ENCODE measurements around the gene IGBP1. TPM values are rescaled to one million over a fixed set of nuclear protein-coding genes. Genes with fewer than 3 reads are reported as not detected.

IGBP1 gene
- total RNA-seq, 2 donors from 2014 or later: 26.2 to 30.5 TPM

DNA sequence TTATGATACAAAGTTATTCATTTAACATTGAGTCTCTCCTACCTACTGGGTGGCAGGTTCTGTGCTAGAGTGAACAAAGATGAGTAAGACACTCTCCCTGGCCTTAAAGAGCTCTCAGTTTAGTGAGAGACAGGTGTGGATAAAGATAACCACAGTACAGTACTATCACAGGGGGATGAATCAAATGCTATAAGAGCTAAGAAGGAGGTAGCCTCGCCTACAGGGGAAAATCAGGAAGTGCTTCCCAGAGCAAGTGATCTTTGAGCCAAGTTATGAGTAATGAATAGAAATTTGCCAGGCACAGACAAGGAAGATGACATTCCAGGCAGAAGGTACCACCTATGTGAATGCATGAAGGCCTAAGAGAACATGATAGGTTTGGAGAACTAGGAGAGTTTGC, 3.4 kb upstream of the IGBP1 start:
- ATAC-seq (no peak), DNase-seq (ENCODE audit: low spot score) (no peak)
- Mint-ChIP-seq H3K36me3 (no peaks in the 10 kb centered on the region), H3K27me3 (peaks cover 0 to 12% of the 10 kb centered on the region in 2 donors), H3K4me1 (ENCODE audit: low read depth in 2 of 2) (peaks cover 4 to 6% of the 10 kb centered on the region in 2 donors), H3K27ac (no peak overlapping the region), H3K4me3 (no peak overlapping the region), H3K9me3 (no peaks in the 10 kb centered on the region)

DNA sequence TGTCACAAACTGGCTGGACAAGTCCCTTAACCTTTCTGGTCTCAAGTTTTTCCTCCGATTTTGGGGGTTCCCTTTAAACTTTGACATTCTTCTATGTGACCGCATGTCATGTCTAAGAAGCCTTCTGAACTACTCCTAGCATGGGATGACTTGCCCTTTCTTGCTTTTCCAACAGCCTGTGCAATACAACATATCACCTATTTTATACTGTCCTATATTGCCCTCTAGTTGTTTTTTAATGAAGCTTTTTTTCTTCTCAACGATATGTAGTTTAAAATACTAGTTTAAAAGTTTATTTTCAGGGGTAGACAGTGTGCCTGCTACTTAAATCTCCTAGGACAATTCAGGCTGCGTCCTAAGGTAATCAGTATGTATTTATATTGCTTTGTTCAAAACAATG, 1.0 kb upstream of the IGBP1 start:
- Mint-ChIP-seq H3K27me3 (peaks cover 0 to 15% of the 10 kb centered on the region in 2 donors), H3K4me3 (peak overlapping the region; percentile 17), H3K9me3 (no peaks in the 10 kb centered on the region), H3K36me3 (peaks cover 12% of the 10 kb centered on the region), H3K27ac (peak overlapping the region in 1 of 2 donors; percentile 79), H3K4me1 (ENCODE audit: low read depth in 2 of 2) (peaks cover 17 to 21% of the 10 kb centered on the region in 2 donors)
- ATAC-seq (no peak), DNase-seq (ENCODE audit: low spot score) (no peak)

DNA sequence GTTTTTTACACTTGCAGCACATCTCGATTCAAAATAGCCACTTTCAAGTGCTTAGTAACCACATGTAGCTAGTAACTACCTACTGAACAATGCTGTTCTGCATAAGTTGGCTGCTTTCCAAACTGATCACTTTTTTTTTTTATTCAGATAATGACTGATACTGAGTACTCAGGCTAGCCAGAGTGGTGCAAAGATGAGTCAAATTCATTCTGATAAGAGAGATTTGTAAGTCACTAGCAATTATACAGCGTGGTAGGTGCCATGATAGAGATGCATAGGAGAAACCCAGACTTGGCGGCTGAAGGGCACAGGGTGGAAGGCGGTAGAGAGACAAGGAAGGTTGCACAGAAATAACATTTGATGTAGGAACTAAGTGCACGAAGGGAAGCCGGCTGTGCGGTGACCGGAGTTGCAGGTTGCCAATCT, 357 bp upstream of the IGBP1 start:
- peak overlapping the region; percentile 79 to 94 for H3K27ac Mint-ChIP-seq

DNA sequence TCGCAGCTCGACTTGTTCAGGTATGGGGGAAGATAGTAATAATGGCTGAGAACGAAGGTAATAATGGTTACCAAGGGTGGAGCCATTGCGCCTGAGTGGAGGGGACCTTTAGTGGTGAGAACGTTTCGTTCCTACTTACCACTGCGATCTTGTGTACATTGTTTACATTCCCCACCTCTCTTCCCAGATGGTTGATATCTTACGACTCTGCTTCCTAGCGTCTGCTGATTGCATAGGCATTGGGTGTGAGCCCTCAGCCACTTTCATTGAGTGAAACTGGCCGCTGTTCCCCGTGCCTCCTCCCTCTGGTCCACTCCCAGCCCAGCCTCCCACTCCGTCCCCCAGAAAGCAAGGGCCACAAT, 850 bp downstream of the IGBP1 start:
- H3K4me1 Mint-ChIP-seq (ENCODE audit: low read depth in 2 of 2): peaks cover 17 to 24% of the 10 kb centered on the region in 2 donors
- peaks cover 14% of the 10 kb centered on the region for H3K36me3 Mint-ChIP-seq
- H3K27me3 Mint-ChIP-seq: peaks cover 0 to 12% of the 10 kb centered on the region in 2 donors
- peak overlapping the region; percentile 79 to 94 for H3K27ac Mint-ChIP-seq
- peak; percentile 5 to 13 for ATAC-seq
- H3K9me3 Mint-ChIP-seq: no peaks in the 10 kb centered on the region
- no peak for DNase-seq (ENCODE audit: low spot score)
- peak overlapping the region; percentile 91 for H3K4me3 Mint-ChIP-seq

More for the DNA sequence above, 357 bp upstream of the IGBP1 start:
- Mint-ChIP-seq H3K4me1 (ENCODE audit: low read depth in 2 of 2) (peaks cover 17 to 24% of the 10 kb centered on the region in 2 donors), H3K4me3 (peak overlapping the region; percentile 91), H3K36me3 (peaks cover 14% of the 10 kb centered on the region), H3K27me3 (peaks cover 0 to 15% of the 10 kb centered on the region in 2 donors), H3K9me3 (no peaks in the 10 kb centered on the region)
- ATAC-seq: peak; percentile 21 to 70
- DNase-seq (ENCODE audit: low spot score): no peak

DNA sequence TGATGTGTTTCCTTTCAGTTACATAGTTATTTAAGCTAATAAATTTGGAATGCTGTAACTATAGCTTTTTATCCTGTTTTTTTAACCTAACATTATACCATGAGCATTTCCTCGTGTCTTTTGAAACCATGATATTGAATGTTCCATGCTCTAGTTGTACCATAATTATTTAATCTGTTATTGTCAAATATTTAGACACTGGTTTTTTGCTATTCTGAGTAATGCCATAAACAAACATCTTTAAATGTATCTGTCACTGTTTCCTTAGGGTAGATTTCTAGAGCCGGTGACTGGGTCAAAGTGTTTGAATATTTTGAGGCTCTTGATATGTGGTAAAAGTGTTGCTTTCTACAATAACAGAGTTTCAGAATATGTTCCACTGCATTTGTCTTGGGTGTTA, 5.4 kb downstream of the IGBP1 start:
- Mint-ChIP-seq H3K36me3 (peaks cover 27% of the 10 kb centered on the region), H3K27me3 (peaks cover 0 to 6% of the 10 kb centered on the region in 2 donors), H3K4me1 (ENCODE audit: low read depth in 2 of 2) (peaks cover 14 to 32% of the 10 kb centered on the region in 2 donors), H3K4me3 (no peak overlapping the region), H3K9me3 (no peaks in the 10 kb centered on the region), H3K27ac (no peak overlapping the region)
- ATAC-seq: no peak
- DNase-seq (ENCODE audit: low spot score): no peak

DNA sequence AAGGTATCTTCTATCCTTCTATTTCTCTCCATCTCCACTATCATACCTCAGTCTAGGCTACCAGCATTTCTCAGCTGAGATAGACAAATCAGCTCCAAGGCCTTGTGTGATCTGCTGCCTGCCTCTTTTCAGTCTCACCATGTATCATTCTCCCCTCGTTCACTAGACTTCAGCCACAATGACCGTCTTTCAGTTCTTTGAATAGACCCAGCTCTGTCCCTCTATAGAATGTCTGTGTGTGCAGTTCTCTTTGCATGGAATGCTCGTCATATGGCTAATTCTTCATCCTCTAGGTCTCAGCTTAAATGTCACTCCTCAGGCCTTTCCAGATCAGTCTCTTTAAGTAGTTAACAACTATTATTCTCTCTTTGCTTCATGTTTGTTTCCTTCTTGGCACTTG, 6.5 kb downstream of the IGBP1 start:
- ATAC-seq (no peak), DNase-seq (ENCODE audit: low spot score) (no peak)
- Mint-ChIP-seq H3K9me3 (no peaks in the 10 kb centered on the region), H3K4me3 (no peak overlapping the region), H3K4me1 (ENCODE audit: low read depth in 2 of 2) (peaks cover 14 to 27% of the 10 kb centered on the region in 2 donors), H3K27me3 (peaks cover 0 to 3% of the 10 kb centered on the region in 2 donors), H3K27ac (no peak overlapping the region), H3K36me3 (peaks cover 27% of the 10 kb centered on the region)

DNA sequence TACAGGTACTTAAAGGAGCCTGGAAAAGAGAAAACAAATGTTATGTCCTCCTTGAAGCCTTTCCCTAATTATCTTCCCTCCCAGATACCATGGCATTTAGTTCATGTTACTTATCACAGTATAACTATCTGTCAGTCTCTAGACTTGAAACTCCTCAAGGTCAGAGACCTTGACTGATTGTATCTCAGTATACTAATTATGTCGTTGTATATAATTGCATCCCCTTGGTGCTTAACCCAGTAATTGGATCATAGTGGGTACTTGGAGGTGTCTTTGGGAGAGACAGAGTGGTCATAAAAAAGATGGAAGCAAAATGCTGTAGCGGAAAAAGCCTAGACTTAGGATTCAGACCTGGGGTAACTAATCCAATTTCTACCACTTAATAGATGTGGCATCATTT, 8.1 kb downstream of the IGBP1 start:
- H3K4me3 Mint-ChIP-seq: no peak overlapping the region
- ATAC-seq (no peak), DNase-seq (ENCODE audit: low spot score) (no peak)
- no peak overlapping the region for H3K27ac Mint-ChIP-seq
- H3K27me3 Mint-ChIP-seq: peaks cover 0 to 2% of the 10 kb centered on the region in 2 donors
- no peaks in the 10 kb centered on the region for H3K9me3 Mint-ChIP-seq
- H3K36me3 Mint-ChIP-seq: peaks cover 26% of the 10 kb centered on the region
- peaks cover 4 to 16% of the 10 kb centered on the region in 2 donors for H3K4me1 Mint-ChIP-seq (ENCODE audit: low read depth in 2 of 2)

DNA sequence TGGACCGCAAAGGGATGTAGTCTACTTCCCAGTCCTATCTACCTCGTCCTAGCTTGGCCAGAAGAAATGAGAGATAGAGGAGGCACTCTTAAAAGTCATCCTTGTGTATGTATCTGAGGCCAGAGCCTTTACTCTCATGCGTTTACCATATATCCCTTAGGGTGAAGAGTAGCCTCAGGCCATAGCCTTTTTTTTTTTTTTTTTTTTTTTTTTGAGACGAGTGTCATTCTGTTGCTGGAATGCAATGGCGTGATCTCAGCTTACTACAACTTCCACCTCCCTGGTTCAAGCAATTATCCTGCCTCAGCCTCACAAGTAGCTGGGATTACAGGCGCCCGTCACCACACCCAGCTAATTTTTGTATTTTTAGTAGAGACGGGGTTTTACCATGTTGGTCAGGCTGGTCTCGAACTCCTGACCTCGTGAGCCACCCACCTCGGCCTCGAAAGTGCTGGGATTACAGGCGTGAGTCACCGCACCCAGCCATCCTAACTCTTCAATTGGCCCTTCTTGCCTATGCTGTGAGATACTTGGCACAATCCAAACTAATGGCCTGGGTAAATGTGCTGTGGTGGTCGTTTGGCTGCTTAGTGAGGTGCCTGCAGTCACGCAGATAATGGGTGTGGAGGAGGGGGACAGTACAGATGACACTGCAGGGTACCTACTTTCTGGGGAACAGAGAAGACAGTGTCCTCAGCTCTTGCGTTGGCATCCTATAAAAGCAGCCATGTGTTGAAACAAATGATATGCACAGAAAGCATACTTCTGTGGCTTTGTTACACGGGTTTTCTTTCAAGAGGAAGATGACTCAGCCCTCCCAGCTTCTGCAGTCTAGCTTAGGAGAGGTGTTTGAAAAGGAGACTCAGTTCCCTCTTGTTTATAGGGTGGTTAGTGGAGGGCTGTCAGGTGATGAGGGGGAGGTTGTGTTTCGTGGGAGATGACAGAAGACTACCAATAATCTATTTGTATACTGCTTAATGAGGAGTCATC, 33.6 kb downstream of the IGBP1 start:
- no peak overlapping the region for H3K27ac Mint-ChIP-seq
- H3K27me3 Mint-ChIP-seq: peaks cover 0 to 4% of the 10 kb centered on the region in 2 donors
- H3K36me3 Mint-ChIP-seq: no peaks in the 10 kb centered on the region
- H3K4me1 Mint-ChIP-seq (ENCODE audit: low read depth in 2 of 2): no peaks in the 10 kb centered on the region
- H3K4me3 Mint-ChIP-seq: no peak overlapping the region
- ATAC-seq: no peak
- DNase-seq (ENCODE audit: low spot score): no peak
- no peaks in the 10 kb centered on the region for H3K9me3 Mint-ChIP-seq

DNA sequence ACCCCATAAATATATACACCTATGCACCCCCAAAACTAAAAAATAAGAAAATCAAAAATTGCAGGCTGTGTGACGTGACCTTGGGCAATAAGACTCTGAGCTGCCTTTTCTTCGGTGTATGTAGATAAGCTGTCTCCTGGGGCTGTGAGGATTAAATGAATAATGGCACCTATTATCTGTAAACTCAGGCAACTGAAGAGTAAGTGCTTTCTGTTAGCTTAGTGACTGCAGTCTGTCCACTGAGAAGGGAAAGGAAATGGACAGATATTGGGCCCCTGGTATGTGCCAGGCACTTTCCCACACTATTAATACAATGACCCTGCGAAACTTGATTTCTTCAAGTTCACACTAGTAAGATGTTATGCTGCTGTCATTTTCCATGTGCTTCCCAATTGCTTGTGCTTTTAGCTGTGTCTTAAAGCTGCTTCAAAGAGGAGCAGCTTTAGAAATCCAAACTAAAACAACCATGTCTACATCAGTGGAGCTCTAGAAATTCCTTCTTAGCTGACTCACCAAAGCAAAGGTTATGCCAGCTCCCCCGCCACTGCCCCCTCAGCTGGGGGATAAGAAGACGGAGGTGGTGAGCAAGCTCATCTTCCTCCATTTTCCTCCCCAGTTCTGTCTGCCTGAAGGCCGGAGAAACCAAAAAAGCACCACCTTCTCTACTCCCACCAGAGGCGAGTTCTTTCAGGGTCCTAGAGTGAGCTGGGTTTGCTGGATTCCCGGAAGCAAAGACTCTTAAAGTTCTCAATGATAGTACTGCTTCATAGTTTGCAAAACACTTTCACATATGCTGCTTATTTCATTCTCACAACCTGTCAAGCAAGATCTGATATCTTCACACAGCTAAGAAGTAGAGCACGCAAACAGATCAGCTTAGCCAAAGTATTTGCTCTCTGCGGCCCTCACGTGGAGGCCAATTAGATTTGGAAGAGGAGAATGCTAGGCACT, 35.3 kb downstream of the IGBP1 start:
- no peak overlapping the region for H3K4me3 Mint-ChIP-seq
- no peak for ATAC-seq
- no peaks in the 10 kb centered on the region for H3K9me3 Mint-ChIP-seq
- DNase-seq (ENCODE audit: low spot score): no peak
- peaks cover 0 to 4% of the 10 kb centered on the region in 2 donors for H3K27me3 Mint-ChIP-seq
- no peak overlapping the region for H3K27ac Mint-ChIP-seq
- H3K4me1 Mint-ChIP-seq (ENCODE audit: low read depth in 2 of 2): no peaks in the 10 kb centered on the region
- no peaks in the 10 kb centered on the region for H3K36me3 Mint-ChIP-seq

DNA sequence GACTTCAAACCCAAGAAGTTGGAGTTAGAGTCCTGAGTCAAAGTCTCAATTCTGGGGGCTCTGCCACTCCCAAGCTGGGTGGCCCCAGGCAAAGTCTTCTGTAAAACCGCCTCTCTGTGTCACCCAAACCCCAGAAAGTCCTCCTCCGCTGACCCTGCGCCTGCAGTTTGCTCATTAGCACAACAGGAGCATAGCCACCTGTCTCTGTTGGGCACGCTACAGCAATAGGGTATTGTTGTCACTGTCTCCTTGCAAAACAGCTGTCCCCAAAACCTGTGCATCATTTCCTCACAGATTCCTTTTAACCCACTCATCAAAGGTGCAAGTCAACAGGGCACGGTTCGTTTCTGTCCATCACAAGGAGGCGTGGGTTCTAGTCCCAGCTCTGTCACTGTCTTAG, 36.0 kb downstream of the IGBP1 start:
- DNase-seq (ENCODE audit: low spot score) (no peak), ATAC-seq (no peak)
- Mint-ChIP-seq H3K9me3 (no peaks in the 10 kb centered on the region), H3K27me3 (peaks cover 0 to 6% of the 10 kb centered on the region in 2 donors), H3K4me1 (ENCODE audit: low read depth in 2 of 2) (no peaks in the 10 kb centered on the region), H3K4me3 (no peak overlapping the region), H3K27ac (no peak overlapping the region), H3K36me3 (no peaks in the 10 kb centered on the region)

DNA sequence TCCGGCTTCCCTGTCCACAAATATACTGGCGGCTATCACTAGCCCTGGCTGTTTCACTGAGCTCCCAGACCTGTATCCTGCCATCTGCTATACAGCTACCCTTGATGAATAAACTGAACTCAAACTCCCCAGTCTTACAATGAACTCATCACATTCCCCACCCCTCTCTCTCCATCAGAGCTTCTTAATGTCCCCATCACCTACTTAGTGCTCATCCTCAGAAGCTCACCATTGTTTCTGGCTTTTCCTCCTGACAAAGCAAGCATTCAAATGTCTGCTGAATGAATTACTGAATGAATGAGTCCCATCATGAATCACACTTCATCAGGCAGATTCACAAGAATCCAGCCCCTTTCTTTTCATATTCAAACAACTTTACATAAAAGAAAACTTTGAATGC, 38.4 kb downstream of the IGBP1 start:
- DNase-seq (ENCODE audit: low spot score) (no peak), ATAC-seq (no peak)
- H3K27me3 Mint-ChIP-seq: peaks cover 0 to 10% of the 10 kb centered on the region in 2 donors
- no peaks in the 10 kb centered on the region for H3K9me3 Mint-ChIP-seq
- H3K4me3 Mint-ChIP-seq: no peak overlapping the region
- H3K27ac Mint-ChIP-seq: no peak overlapping the region
- no peaks in the 10 kb centered on the region for H3K4me1 Mint-ChIP-seq (ENCODE audit: low read depth in 2 of 2)
- no peaks in the 10 kb centered on the region for H3K36me3 Mint-ChIP-seq

DNA sequence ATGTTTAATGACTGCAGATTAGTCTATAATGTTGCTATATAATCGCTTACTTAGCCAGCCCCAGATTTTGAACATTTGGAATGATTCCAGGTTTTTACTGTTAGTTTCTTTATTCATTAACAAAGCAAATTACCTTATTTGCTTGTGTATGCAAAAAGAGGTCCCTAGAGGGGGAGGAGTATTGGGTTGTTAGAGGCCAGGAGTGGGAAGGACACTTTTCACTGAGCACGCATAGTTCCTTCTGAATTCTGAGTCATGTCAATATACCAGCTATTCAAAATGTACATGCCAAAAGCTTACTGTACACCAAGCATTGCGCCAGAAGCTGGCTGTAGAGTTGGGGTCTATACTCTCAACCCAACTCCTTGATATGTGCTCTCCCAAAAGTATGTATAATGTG, 39.0 kb downstream of the IGBP1 start:
- ATAC-seq (no peak), DNase-seq (ENCODE audit: low spot score) (no peak)
- no peak overlapping the region for H3K4me3 Mint-ChIP-seq
- peaks cover 5 to 6% of the 10 kb centered on the region in 2 donors for H3K4me1 Mint-ChIP-seq (ENCODE audit: low read depth in 2 of 2)
- no peak overlapping the region for H3K27ac Mint-ChIP-seq
- no peaks in the 10 kb centered on the region for H3K9me3 Mint-ChIP-seq
- no peaks in the 10 kb centered on the region for H3K36me3 Mint-ChIP-seq
- peaks cover 0 to 10% of the 10 kb centered on the region in 2 donors for H3K27me3 Mint-ChIP-seq

DNA sequence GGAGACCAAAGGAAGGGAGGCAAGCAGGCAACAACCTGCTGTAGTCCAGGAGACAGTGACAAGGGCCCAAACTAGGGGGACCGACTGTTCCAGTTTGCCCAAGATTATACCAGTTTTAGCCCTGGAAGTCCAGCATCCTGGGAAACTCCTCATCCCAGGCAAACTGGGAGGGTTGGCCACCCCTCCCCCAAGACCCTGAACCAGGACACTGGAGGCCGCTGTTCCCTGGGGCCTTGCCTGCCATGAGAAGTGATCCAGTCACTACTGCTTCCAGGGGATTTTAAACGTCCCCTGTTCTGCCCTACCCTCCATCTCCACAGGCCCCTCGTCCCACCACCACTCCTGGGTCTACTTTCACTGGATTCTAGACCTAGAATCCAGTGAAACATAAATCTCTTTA, 39.7 kb downstream of the IGBP1 start:
- Mint-ChIP-seq H3K9me3 (no peaks in the 10 kb centered on the region), H3K36me3 (no peaks in the 10 kb centered on the region), H3K4me1 (ENCODE audit: low read depth in 2 of 2) (peaks cover 5 to 7% of the 10 kb centered on the region in 2 donors), H3K4me3 (no peak overlapping the region), H3K27me3 (peaks cover 0 to 10% of the 10 kb centered on the region in 2 donors), H3K27ac (no peak overlapping the region)
- no peak for ATAC-seq
- no peak for DNase-seq (ENCODE audit: low spot score)
